Cardiac muscle cell (in vitro differentiated cells and primary cell): Measurements from ENCODE around the gene SLC43A1. TPM values are rescaled to one million over a fixed set of nuclear protein-coding genes. Genes with fewer than 3 reads are reported as not detected.
"Not testable (repeated sequence)": the region's sequence is repeated elsewhere in the genome, so short reads cannot be mapped to it uniquely, and the experiment has no call there.

Experiments used
- DNase-seq, 2 donors: peaks; one replicate each; pipeline versions ENCODE4 v3.0.0 to v3.0.0-alpha.2; 2010 to 2017; ENCODE audit warnings: low read depth in 1 of 2, low spot score in 1 of 2
- H3K27ac ChIP-seq: fragments of 200-600 bp; sonication (generic); 2 replicates; pipeline ENCODE4 v1.5.1; 2016
- H3K27me3 ChIP-seq: fragments of 200-600 bp; sonication (generic); 2 replicates; pipeline ENCODE4 v1.6.0; 2016; ENCODE audit warnings: control low read depth
- H3K36me3 ChIP-seq: fragments of 200-600 bp; sonication (generic); 2 replicates; pipeline ENCODE4 v1.5.1; 2016; ENCODE audit warnings: control low read depth
- H3K4me1 ChIP-seq: fragments of 200-600 bp; sonication (generic); 2 replicates; pipeline ENCODE4 v1.8.1; 2017; ENCODE audit warnings: low read depth, mild to moderate bottlenecking, mixed run types
- H3K4me3 ChIP-seq: fragments of 200-600 bp; sonication (generic); 2 replicates; pipeline ENCODE4 v1.5.1; 2016; ENCODE audit warnings: mild to moderate bottlenecking
- H3K9me3 ChIP-seq: fragments of 200-600 bp; sonication (generic); 2 replicates; pipeline ENCODE4 v1.5.1; 2017; ENCODE audit warnings: low read depth, mild to moderate bottlenecking, control low read depth
- polyA plus RNA-seq: library from polyadenylated mRNA; unstranded; fragments of >200 nt; fragmentation: Nextera tagmentation; extraction: Ambion mirVana; gene quantifications from 2 replicates; pipeline ENCODE4 v1.2.1, GENCODE V29; 2016
- total RNA-seq: library from RNA; depleted of rRNA; stranded (reverse); fragments of >200 nt; gene quantifications from 2 replicates; pipeline ENCODE4 v1.2.3, GENCODE V29; 2016
- TF ChIP-seq, protein P1 (sequence below): IDR thresholded peaks from 2 replicates; pipeline ENCODE4 v1.5.1; 2012; ENCODE audit warnings: low read depth, mild to moderate bottlenecking, low read length

The SLC43A1 gene
- total and polyA plus RNA-seq, 2 experiments from 2014 or later = 11.2 to 24.6 TPM

DNA sequence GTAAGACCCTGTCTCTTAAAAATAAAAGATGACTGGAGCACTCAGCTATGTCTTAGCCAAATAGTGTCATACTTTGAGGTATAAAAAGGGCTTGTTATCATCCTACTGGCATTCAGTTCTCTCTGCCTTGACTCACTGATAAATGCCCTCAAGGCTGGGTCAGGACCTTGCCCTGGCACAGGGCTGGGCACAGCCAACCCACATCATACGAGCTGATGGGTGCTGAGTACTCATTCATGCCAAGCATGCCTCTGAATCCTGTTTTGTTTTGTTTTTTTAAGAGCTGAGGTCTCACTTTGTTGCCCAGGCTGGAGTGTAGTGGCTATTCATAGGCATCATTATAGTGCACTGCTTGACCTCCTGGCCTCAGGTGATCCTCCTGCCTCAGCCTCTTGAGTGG, 23.8 kb upstream of the SLC43A1 start:
- TF ChIP-seq, protein P1, sequence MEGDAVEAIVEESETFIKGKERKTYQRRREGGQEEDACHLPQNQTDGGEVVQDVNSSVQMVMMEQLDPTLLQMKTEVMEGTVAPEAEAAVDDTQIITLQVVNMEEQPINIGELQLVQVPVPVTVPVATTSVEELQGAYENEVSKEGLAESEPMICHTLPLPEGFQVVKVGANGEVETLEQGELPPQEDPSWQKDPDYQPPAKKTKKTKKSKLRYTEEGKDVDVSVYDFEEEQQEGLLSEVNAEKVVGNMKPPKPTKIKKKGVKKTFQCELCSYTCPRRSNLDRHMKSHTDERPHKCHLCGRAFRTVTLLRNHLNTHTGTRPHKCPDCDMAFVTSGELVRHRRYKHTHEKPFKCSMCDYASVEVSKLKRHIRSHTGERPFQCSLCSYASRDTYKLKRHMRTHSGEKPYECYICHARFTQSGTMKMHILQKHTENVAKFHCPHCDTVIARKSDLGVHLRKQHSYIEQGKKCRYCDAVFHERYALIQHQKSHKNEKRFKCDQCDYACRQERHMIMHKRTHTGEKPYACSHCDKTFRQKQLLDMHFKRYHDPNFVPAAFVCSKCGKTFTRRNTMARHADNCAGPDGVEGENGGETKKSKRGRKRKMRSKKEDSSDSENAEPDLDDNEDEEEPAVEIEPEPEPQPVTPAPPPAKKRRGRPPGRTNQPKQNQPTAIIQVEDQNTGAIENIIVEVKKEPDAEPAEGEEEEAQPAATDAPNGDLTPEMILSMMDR = no peak
- Histone ChIP-seq H3K27me3 (no peaks in the 10 kb centered on the region), H3K36me3 (no peaks in the 10 kb centered on the region), H3K27ac (no peak overlapping the region), H3K9me3 (no peaks in the 10 kb centered on the region), H3K4me3 (no peak overlapping the region), H3K4me1 (peaks cover 7% of the 10 kb centered on the region)
- DNase-seq = no peak

DNA sequence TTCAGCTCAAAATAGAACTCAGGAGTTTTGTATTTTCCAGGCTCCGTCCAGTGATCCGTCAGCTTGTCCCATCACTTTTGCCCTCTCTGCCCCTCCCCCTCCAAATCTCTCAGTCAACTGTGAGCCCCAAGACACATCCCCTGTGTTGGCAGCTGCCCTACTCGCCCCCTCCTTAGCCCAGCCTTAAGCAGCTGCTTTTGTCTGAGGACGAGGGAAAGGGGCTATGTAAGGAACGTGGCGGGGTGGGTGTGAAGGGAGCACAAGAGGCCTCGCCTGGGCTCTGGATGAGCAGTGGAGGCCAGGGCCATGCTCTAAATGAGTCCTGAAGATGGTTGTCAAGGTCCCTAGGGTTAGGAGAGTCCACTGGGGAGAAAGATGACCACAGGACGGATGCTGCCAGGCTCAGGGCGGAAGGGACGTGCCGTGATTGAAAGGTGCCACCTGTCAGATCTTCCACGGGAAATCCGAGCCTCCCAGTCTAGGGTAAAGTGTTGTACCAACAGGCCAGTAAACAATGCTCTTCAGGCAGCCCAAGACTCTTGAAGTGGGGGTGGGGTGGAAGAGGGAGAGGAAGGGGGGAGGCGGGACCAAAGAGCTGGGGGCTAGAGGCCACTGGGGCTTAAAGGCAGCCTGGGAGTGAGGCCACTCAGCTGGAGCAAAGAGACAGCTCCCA, 21.6 kb upstream of the SLC43A1 start, which contains the start of gene SMTNL1:
SMTNL1 (plus strand) TSS at position 649 of the 673 bp plus-strand sequence. CDS start 5,048 bp downstream, outside the sequence.
- Histone ChIP-seq H3K4me1 (peaks cover 7% of the 10 kb centered on the region), H3K36me3 (no peaks in the 10 kb centered on the region), H3K27me3 (no peaks in the 10 kb centered on the region), H3K9me3 (no peaks in the 10 kb centered on the region), H3K4me3 (no peak within 1 kb of the TSS), H3K27ac (peak within 1 kb of the TSS; percentile 54)
- DNase-seq = no peak
- TF ChIP-seq, protein P1 = no peak

DNA sequence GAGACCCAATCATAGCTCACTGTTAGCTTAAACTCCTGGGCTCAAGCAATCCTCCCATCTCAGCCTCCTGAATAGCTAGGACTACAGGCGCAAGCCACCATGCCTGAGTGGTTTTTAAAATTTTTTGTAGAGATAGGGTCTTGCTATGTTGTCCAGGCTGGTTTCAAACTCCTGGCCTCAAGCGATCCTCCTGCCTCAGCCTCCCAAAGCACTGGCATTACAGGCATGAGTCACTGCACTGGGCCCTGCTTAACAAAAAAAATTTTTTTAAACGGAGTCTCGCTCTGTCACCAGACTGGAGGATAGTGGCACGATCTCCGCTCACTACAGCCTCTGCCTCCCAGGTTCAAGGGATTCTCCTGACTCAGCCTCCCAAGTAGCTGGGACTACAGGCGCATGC, 18.9 kb upstream of the SLC43A1 start:
- H3K27me3 ChIP-seq, DNase-seq, H3K27ac ChIP-seq, H3K9me3 ChIP-seq, H3K4me3 ChIP-seq, H3K36me3 ChIP-seq, H3K4me1 ChIP-seq: not testable (repeated sequence)

DNA sequence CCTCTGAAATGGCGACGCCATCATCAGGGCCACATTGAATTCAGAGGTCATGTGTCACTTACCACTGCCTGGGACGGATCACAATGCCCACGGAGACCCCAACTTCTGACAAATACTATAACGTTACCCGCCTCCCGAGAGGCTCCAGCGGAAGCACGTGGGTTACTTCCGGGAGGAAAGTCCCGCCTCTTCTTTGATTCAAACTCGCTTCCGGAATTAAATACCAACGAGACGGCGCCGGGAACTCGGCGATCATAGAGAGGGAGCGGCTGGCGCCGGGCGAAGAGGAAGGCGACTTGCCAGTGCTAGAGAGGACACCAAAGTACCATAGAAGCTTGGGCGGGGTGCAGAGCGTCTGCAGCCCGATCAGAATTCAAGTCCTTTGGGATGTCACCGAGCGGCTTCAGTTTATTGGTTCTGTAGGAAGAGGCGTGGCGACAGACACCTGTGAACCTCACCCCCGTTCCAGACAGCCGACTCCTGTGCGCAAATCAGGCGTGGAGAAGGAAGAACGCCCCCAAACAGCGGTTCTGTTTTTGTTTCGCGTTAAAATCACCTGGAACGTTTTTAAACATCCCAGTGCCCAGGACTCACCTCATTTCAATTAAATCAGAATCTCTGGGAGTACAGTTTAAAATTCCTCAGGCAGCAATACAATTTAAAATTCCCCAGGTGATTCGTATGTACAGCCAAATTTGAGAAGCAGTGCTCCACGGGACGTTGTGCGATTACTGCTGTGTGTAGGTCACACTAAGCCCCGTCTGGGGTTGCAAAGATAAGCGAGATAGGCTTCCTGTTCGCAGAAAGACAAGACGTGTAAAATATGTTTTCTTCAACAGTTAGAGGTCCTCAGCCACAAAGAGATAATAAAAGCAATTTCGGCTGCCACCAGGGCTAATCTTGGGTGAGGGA, 15.3 kb upstream of the SLC43A1 start, which contains the start of gene TIMM10:
TIMM10 (minus strand) TSS at position 159 of the 912 bp plus-strand sequence. CDS start 565 bp downstream, outside the sequence.
- H3K27me3 ChIP-seq = no peaks in the 10 kb centered on the region
- H3K36me3 ChIP-seq = no peaks in the 10 kb centered on the region
- peak; percentile 97 to 99 for DNase-seq
- TF ChIP-seq, protein P1 = no peak
- H3K4me1 ChIP-seq = no peaks in the 10 kb centered on the region
- H3K27ac ChIP-seq = peak within 1 kb of the TSS; percentile 47
- H3K4me3 ChIP-seq = peak within 1 kb of the TSS; percentile 86
- no peaks in the 10 kb centered on the region for H3K9me3 ChIP-seq

DNA sequence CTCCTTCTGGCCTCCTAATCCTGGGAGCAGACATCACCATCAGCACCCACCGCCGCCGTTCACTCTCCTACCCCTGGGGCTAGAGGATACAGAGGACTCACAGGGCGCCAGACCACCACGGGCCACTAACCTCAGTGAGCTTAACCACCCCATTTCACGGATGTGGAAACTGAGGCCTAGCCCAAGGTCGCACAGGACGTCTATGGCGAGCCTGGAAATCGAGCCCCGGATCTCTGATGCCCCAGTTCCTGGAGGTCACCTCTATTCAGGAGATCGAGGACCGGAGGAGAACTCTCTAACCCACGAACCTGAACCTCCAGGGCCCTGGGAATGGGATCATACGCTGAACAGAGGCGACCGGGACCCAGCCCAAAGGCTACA, 14.7 kb upstream of the SLC43A1 start:
- no peaks in the 10 kb centered on the region for H3K4me1 ChIP-seq
- H3K27me3 ChIP-seq = no peaks in the 10 kb centered on the region
- H3K36me3 ChIP-seq = no peaks in the 10 kb centered on the region
- H3K4me3 ChIP-seq = peak overlapping the region; percentile 86
- no peak for DNase-seq
- TF ChIP-seq, protein P1 = no peak
- no peaks in the 10 kb centered on the region for H3K9me3 ChIP-seq
- no peak overlapping the region for H3K27ac ChIP-seq

DNA sequence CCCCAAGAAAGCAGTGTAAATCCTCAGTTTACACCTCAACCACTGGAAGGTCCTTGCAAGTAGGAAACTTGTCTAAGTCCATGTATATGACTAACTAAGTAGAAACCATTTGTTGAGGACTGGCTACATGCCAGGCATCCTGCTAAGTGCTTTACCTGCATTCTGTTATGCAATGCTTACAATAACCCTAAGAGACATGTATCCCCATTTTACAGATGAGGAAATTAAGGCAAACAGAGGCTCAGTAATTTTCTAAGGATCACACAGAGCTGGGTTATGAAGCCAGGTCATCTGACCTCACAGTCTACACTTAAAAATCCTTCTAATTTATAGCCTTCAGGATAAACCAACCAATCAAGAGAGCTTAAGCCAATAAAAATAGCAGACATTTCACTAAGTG, 13.5 kb upstream of the SLC43A1 start:
- TF ChIP-seq, protein P1 = no peak
- DNase-seq = no peak
- H3K4me3 ChIP-seq = no peak overlapping the region
- no peaks in the 10 kb centered on the region for H3K36me3 ChIP-seq
- H3K9me3 ChIP-seq = no peaks in the 10 kb centered on the region
- no peaks in the 10 kb centered on the region for H3K4me1 ChIP-seq
- no peak overlapping the region for H3K27ac ChIP-seq
- no peaks in the 10 kb centered on the region for H3K27me3 ChIP-seq
